SK-N-SH treated with all-trans-retinoic acid at 6 μM for 48 hours (cell line): ENCODE measurements around the gene SMAD9.

Source experiments
- ATAC-seq: fragments of 200-7000 bp; cut with Tn5 transposase; 3 replicates; pipeline ENCODE4 v1.9.1; 2020; ENCODE audit warnings: mild to moderate bottlenecking, moderate library complexity
- ARNTL ChIP-seq: fragments of 450-650 bp; formaldehyde crosslinking; IDR thresholded peaks from 2 replicates; pipeline ENCODE4 v1.5.0; 2020; ENCODE audit warnings: low read depth, mild to moderate bottlenecking, moderate library complexity, borderline replicate concordance
- BACH2 ChIP-seq: fragments of 250-450 bp; sonication (Bioruptor Pico); IDR thresholded peaks from 2 replicates; pipeline ENCODE4 v1.9.0; 2021; ENCODE audit warnings: mild to moderate bottlenecking, borderline replicate concordance
- CREB5 ChIP-seq: fragments of 250-450 bp; sonication (Bioruptor Pico); IDR thresholded peaks from 2 replicates; pipeline ENCODE4 v1.5.1; 2020; ENCODE audit warnings: low read depth, mild to moderate bottlenecking, moderate library complexity
- CSDC2 ChIP-seq: fragments of 250-450 bp; sonication (Bioruptor Pico); IDR thresholded peaks from 2 replicates; pipeline ENCODE4 v1.5.0; 2020; ENCODE audit warnings: mild to moderate bottlenecking, moderate library complexity
- CSRNP3 ChIP-seq: fragments of 250-450 bp; sonication (Bioruptor Pico); IDR thresholded peaks from 2 replicates; pipeline ENCODE4 v1.5.1; 2021; ENCODE audit warnings: mild to moderate bottlenecking, moderate library complexity
- ESRRG ChIP-seq: fragments of 250-450 bp; sonication (Bioruptor Pico); IDR thresholded peaks from 2 replicates; pipeline ENCODE4 v1.6.1; 2021; ENCODE audit warnings: mild to moderate bottlenecking
- GLIS3 ChIP-seq: fragments of 250-450 bp; sonication (Bioruptor Pico); IDR thresholded peaks from 2 replicates; pipeline ENCODE4 v1.5.0; 2020; ENCODE audit warnings: mild to moderate bottlenecking, moderate library complexity
- ISL1 ChIP-seq: fragments of 250-450 bp; sonication (Bioruptor Pico); IDR thresholded peaks from 2 replicates; pipeline ENCODE4 v2.1.2; 2022; ENCODE audit warnings: mild to moderate bottlenecking, moderate library complexity
- OSR1 ChIP-seq: fragments of 250-450 bp; sonication (Bioruptor Pico); IDR thresholded peaks from 2 replicates; pipeline ENCODE4 v1.8.0; 2022; ENCODE audit warnings: moderate library complexity, mild to moderate bottlenecking, inconsistent platforms
- POU6F1 ChIP-seq: fragments of 250-450 bp; sonication (Bioruptor Pico); IDR thresholded peaks from 2 replicates; pipeline ENCODE4 v1.8.0; 2021; ENCODE audit warnings: low read depth, mild to moderate bottlenecking, moderate library complexity, borderline replicate concordance
- PPARA ChIP-seq: fragments of 250-450 bp; sonication (Bioruptor Pico); IDR thresholded peaks from 2 replicates; pipeline ENCODE4 v1.5.0; 2020; ENCODE audit warnings: mild to moderate bottlenecking, borderline replicate concordance
- RARB ChIP-seq: fragments of 250-450 bp; sonication (Bioruptor Pico); IDR thresholded peaks from 2 replicates; pipeline ENCODE4 v1.8.0; 2021; ENCODE audit warnings: mild to moderate bottlenecking, moderate library complexity
- SNAI2 ChIP-seq: fragments of 250-450 bp; sonication (Bioruptor Pico); IDR thresholded peaks from 2 replicates; pipeline ENCODE4 v1.5.0; 2020; ENCODE audit warnings: mild to moderate bottlenecking, moderate library complexity
- TCF4 ChIP-seq: fragments of 250-450 bp; sonication (Bioruptor Pico); IDR thresholded peaks from 2 replicates; pipeline ENCODE4 v1.8.0; 2021; ENCODE audit warnings: mild to moderate bottlenecking, moderate library complexity, borderline replicate concordance
- TOX ChIP-seq: fragments of 250-450 bp; sonication (Bioruptor Pico); IDR thresholded peaks from 2 replicates; pipeline ENCODE4 v1.8.0; 2021; ENCODE audit warnings: mild to moderate bottlenecking, moderate library complexity, borderline replicate concordance
- ZC3H10 ChIP-seq: fragments of 250-450 bp; sonication (Bioruptor Pico); IDR thresholded peaks from 2 replicates; pipeline ENCODE4 v1.5.1; 2021; ENCODE audit warnings: mild to moderate bottlenecking, moderate library complexity
- ZFP3 ChIP-seq: fragments of 250-450 bp; sonication (Bioruptor Pico); IDR thresholded peaks from 2 replicates; pipeline ENCODE4 v1.5.0; 2020; ENCODE audit warnings: mild to moderate bottlenecking, moderate library complexity
- ZFP30 ChIP-seq: fragments of 450-650 bp; formaldehyde crosslinking; IDR thresholded peaks from 2 replicates; pipeline ENCODE4 v1.5.0; 2022; ENCODE audit warnings: mild to moderate bottlenecking, moderate library complexity
- ZNF565 ChIP-seq: fragments of 450-650 bp; formaldehyde crosslinking; conservative IDR thresholded peaks from 2 replicates; pipeline ENCODE4 v1.5.0; 2020; ENCODE audit warnings: low read depth, mild to moderate bottlenecking, moderate library complexity
- ZNF70 ChIP-seq: fragments of 450-650 bp; formaldehyde crosslinking; IDR thresholded peaks from 2 replicates; pipeline ENCODE4 v1.5.0; 2020; ENCODE audit warnings: mild to moderate bottlenecking, moderate library complexity
- ZNF8 ChIP-seq: fragments of 450-650 bp; formaldehyde crosslinking; IDR thresholded peaks from 2 replicates; pipeline ENCODE4 v1.5.0; 2020; ENCODE audit warnings: mild to moderate bottlenecking, moderate library complexity
- TF ChIP-seq, protein P1 (sequence below): fragments of 250-450 bp; sonication (Bioruptor Pico); IDR thresholded peaks from 2 replicates; pipeline ENCODE4 v1.5.0; 2020; ENCODE audit warnings: mild to moderate bottlenecking, moderate library complexity
- TF ChIP-seq, protein P2 (sequence below): fragments of 250-450 bp; sonication (Bioruptor Pico); IDR thresholded peaks from 2 replicates; pipeline ENCODE4 v1.8.0; 2020; ENCODE audit warnings: mild to moderate bottlenecking, moderate library complexity, borderline replicate concordance

Gene SMAD9

DNA sequence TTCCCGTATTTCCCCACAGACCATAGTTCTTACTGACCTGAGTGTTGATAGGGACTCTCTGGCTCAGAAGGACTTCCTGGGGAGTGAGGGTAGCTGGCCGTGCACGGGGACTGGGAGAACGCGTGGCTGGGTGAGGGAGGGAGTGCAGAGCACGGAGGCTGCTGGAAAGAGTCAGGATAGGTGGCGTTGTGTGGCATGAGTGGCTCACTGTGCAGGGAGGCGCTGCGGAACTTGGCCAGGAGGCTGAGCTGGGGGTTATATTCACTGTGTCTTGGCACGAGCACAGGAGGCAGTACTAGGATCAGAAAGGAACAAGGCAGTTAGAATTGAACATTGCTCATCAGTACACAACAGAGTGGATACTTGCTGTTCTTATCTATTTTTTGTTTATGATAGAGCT, 47.4 kb downstream of the SMAD9 start:
- ATAC-seq: no peak
- TF ChIP-seq BACH2 (no peak), TCF4 (CRISPR knock-in tag) (no peak)

- no peak for ATAC-seq
- TF ChIP-seq TCF4 (CRISPR knock-in tag) (no peak), ZNF70 (CRISPR knock-in tag) (no peak), ISL1 (no peak), ZNF8 (CRISPR knock-in tag) (no peak), RARB (CRISPR knock-in tag) (no peak), ZC3H10 (CRISPR knock-in tag) (no peak), ZFP30 (no peak), POU6F1 (no peak), ARNTL (CRISPR knock-in tag) (no peak), OSR1 (no peak), PPARA (CRISPR knock-in tag) (no peak), ESRRG (no peak), GLIS3 (no peak)
- TF ChIP-seq, protein P1, sequence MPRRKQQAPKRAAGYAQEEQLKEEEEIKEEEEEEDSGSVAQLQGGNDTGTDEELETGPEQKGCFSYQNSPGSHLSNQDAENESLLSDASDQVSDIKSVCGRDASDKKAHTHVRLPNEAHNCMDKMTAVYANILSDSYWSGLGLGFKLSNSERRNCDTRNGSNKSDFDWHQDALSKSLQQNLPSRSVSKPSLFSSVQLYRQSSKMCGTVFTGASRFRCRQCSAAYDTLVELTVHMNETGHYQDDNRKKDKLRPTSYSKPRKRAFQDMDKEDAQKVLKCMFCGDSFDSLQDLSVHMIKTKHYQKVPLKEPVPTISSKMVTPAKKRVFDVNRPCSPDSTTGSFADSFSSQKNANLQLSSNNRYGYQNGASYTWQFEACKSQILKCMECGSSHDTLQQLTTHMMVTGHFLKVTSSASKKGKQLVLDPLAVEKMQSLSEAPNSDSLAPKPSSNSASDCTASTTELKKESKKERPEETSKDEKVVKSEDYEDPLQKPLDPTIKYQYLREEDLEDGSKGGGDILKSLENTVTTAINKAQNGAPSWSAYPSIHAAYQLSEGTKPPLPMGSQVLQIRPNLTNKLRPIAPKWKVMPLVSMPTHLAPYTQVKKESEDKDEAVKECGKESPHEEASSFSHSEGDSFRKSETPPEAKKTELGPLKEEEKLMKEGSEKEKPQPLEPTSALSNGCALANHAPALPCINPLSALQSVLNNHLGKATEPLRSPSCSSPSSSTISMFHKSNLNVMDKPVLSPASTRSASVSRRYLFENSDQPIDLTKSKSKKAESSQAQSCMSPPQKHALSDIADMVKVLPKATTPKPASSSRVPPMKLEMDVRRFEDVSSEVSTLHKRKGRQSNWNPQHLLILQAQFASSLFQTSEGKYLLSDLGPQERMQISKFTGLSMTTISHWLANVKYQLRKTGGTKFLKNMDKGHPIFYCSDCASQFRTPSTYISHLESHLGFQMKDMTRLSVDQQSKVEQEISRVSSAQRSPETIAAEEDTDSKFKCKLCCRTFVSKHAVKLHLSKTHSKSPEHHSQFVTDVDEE (CRISPR knock-in tag): no peak
- TF ChIP-seq, protein P2, sequence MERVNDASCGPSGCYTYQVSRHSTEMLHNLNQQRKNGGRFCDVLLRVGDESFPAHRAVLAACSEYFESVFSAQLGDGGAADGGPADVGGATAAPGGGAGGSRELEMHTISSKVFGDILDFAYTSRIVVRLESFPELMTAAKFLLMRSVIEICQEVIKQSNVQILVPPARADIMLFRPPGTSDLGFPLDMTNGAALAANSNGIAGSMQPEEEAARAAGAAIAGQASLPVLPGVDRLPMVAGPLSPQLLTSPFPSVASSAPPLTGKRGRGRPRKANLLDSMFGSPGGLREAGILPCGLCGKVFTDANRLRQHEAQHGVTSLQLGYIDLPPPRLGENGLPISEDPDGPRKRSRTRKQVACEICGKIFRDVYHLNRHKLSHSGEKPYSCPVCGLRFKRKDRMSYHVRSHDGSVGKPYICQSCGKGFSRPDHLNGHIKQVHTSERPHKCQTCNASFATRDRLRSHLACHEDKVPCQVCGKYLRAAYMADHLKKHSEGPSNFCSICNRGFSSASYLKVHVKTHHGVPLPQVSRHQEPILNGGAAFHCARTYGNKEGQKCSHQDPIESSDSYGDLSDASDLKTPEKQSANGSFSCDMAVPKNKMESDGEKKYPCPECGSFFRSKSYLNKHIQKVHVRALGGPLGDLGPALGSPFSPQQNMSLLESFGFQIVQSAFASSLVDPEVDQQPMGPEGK (CRISPR knock-in tag): no peak
Observed at GRCh38 chr13:36870050-36870692, 49.9 kb downstream of the SMAD9 start.

DNA sequence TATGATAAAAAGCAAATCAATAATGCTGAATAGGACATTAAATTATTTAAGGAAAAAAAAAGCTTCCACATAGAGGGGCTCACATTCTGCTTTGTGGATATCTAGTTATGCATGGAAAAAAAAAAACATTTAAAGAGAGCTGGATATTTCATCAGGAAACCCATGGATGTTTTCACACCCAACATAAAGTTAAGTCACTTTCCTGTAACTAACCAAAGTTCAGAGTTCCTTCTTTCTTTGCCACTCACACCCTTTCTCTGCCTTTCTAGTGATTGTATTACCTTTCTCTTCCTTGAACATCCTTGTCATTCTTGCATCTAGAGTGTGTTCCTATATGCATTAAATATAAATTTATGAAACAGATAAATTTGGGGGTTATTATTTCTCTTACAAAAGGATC, 53.8 kb downstream of the SMAD9 start:
- no peak for ATAC-seq
- no peak for TF ChIP-seq ESRRG
- no peak for TF ChIP-seq TCF4 (CRISPR knock-in tag)
- TF ChIP-seq ZFP3 (CRISPR knock-in tag): no peak
- TF ChIP-seq POU6F1: no peak
- TF ChIP-seq CREB5 (CRISPR knock-in tag): no peak
- no peak for TF ChIP-seq BACH2
- no peak for TF ChIP-seq ISL1
- no peak for TF ChIP-seq ZNF8 (CRISPR knock-in tag)
- no peak for TF ChIP-seq CSDC2 (CRISPR knock-in tag)
- no peak for TF ChIP-seq SNAI2 (CRISPR knock-in tag)
- TF ChIP-seq PPARA (CRISPR knock-in tag): no peak
- no peak for TF ChIP-seq TOX (CRISPR knock-in tag)
- TF ChIP-seq CSRNP3: no peak
- no peak for TF ChIP-seq ZNF565
- TF ChIP-seq RARB (CRISPR knock-in tag): no peak
- TF ChIP-seq, protein P1 (CRISPR knock-in tag): no peak
